SIG-M5 treated with dmso at 0.1 percent for 504 hours (cell line): ENCODE results near the gene SMIM31.

Experiments
- DNase-seq: peaks from one replicate; lab custom pipeline; 2025; ENCODE audit not compliant: unreplicated experiment; lab: John Stamatoyannopoulos, UW

SMIM31 gene

DNA sequence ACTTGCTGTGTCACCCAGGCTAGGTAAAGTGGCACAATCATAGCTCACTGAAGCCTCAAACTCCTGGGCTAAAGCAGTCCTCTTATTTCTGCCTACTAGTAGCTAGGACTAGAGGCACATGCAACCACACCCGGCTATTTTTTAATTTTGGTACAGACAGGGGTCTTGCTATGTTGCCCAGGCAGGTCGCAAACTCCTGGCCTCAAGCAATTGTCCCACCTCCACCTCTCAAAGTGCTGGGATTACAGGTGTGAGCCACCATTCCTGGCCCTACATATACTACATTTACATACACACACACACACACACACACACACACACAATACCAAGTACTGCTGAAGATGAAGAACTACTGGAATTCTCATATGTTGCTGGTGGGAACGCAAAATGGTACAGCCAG, 26.9 kb downstream of the SMIM31 start:
- no peak for DNase-seq

DNA sequence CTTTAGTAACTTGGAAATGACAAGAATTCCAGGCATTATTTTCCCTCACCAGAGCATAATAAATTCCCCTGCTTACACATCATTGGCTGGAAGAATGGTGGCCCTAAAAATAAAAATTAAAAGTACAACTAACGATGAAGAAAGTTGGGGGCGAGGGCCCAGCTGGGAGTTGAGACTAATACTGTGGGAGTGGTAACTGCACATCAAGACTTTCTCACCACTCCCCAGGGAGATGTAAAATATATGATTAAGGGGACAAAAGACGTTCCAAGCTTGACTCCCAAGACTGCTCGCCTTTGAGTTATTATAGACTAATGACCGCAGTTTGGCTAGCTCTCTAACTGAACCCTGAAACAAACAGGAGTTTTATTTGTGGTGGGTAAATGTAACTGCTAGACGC, 30.0 kb downstream of the SMIM31 start:
- no peak for DNase-seq

DNA sequence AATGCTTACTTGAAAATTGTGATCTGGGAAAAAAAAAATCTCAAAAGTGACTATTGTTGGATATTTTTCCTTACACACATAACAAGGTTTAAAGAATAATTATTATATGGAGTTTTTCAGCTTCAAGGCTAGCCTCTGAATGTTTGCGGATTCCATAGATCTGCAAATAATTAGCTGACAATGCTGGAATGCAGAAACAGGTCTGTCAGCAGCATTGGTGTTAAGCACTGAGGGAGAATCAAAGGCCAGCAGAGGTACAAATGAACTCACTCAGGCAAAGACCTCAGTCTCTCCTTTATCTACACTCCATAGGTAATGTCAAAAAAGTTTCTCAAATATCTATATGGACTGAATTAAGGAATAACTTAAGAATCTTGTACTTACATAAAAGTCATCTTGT, 35.1 kb downstream of the SMIM31 start:
- DNase-seq, result no peak

DNA sequence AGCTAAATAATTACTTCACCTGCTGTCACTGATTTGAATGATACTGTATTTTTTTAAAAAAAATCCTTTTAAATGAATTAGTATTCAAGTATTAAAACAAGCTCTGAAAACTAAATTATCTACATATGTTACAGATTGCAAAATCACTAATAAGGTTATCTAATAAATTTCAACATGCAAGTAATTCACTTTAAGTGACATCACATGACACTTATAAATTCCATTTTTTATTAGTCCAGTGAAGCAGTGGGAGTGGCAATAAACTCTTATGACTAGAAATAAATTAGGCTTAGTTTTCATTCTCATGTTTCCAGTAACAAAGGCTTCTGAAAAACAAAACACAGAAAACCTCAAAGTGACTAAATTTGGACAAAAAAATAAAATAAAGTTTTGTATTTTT, 36.3 kb downstream of the SMIM31 start:
- DNase-seq, result no peak

DNA sequence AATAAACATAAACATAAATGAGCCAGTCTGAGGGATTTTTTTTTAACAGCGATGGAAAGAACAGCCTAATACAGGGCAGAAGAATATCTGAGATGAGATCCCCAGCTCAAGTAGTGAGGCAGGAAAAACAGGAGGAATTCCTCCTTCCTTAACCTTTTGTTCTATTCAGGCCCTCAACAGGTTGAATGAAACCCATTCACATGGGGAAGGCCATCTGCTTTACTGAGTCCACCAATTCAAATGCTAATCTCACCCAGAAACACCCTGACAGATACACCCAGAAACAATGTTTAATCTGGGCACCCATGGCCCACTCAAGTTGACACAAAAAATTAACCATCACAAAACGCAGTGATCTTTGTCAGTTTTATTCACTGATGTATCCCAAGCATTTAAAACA, 45.5 kb downstream of the SMIM31 start:
- no peak for DNase-seq

DNA sequence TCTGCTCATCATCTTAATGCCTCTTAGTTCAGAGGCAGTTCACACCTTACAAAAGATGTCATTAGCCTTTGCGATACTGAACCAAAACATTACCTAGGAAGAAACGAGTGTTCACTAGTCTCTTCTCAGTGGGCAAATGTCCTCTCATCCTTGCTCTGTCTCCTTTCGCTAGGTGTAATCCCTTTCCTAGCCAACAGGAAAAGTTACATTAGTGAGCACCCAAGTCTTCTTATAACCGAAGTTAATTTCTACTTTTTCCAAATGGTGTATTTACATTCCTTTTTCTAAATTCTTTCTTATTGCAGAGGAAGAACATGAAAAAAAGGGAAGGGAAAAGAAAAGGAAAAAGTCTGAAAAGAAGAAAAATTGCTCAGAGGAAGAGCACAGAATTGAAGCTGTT, 46.9 kb downstream of the SMIM31 start:
- no peak for DNase-seq

DNA sequence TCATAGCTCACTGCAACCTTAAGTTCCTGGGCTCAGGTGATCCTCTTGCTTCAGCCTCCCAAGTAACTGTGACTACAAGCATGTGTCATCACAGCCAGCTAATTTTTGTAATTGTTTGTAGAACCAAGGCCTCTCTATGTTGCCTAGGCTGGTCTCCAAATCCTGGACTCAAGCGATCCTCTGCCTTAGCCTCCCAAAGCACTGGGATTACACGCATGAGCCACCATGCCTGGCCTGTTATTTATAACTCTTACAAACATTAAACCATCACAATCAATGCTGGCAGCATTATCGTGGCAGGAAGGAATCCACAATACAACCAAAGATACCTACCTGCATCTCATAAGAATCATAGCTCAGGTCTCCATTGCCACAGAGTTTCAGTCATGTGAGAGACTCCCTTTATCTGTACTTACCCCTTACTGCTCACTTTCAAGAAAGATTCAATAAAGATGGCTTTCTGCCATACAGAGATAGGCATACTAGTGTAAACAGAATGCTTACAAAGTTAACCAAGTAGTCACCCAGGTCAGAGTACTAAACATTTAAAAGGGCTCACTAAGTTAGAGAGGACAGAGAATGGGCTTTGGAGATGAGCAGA, 48.5 kb downstream of the SMIM31 start:
- DNase-seq, result no peak

DNA sequence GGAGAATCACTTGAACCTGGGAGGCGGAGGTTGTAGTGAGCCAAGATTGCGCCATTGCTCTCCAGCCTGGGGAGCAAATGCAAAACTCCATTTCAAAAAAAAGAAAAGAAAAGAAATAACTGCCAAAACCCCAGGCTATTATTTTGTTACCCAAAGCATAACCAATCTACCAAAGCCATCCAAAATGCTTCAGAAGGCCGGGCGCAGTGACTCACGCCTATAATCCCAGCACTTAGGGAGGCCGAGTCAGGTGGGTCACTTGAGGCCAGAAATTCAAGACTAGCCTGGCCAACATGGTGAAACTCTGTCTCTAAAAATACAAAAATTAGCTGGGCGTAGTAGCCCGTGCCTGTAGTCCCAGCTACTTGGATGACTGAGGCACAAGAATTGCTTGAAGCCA, 49.8 kb downstream of the SMIM31 start:
- no peak for DNase-seq

DNA sequence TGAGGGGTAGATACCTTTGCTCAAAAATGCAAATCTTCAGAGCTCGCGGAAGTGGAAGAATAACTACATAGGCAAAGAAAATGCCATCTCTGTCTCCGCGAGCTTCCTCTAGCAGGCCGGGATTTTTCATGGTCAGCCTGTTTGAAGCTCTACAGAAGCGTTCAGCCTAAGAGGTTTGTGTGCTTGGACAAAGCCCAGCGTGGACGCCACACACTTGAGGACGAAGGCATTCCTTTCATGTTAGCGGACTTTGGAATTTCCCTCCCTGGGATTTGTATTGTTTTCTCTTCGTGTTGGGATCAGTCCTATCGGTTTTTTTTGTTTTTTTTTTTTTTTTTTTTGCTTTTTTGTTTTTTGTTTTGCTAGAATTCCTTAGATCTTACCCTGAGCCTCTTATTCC, 53.7 kb downstream of the SMIM31 start:
- DNase-seq, result no peak

DNA sequence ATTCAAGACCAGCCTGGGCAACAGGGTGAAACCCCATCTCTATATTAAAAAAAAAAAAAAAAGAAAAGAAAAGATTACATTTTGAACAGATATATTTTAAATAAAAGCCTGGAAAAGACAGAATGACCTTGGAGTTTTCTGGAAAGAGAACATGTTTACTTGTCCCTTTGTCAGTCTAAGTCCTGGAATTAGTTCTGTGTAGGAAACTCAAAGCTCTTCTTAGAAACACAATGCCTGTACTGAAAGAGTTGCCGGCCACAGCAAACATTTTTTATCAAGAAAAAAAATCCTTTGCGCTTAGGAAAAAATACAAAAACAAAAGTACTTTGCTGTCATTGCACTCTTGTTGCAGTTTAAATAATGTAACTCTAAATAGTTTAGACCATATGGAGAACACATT, 59.6 kb downstream of the SMIM31 start:
- no peak for DNase-seq

DNA sequence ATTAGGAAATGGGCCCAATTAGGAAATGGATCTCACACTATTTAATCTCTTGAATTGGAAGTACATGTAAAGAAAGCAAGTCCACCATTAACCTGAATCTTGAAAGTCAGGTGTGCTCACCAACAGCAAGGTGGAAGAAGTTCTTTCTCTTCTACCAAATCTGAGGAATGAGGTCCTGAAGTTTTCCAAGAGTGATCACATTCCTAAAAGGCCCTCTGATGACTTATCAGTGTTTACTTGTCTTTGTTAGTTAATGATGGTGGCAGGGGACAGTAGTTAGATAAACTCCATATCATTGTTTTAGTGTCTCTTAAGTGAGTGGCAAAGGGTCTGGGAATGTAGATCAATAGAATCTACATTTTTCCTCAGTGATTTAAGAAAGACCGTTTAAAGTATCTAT, 61.8 kb downstream of the SMIM31 start:
- DNase-seq, result no peak

DNA sequence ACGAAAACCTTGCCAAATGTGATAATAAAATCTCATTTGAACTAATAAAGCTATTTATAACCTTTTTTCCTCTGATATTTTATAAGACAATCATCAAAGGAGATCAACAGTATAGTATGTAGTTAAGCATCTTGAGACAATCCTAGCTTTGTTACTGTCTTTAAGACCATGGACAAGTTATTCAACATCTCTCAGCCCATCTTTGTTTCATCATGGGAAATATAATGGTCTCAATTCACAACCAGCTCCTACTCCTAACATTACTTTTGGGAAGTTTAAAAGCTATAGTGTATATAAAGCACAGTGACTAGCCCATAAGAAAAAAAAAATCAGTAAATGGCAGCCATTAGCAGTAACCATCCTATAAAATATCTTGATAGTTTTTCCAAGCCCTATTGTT, 65.4 kb downstream of the SMIM31 start:
- no peak for DNase-seq

DNA sequence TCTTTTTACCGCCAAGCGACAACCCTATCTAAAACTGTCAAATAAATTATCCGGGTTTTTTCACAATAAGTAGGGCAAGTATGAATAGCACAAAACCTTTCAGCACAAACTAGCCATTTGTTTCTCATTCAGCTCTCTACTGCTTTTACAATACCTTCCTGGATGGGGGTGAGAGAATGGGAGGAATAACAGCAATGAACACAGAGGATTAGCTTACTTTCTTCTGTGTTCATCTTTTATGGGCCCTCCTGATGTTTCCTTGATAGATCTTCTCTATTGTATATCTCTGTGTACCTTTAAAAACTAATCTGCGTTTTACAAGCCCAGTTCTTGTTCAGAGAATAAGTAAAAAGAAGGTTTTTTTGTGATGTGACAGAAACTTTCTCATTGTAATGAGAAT, 67.8 kb downstream of the SMIM31 start:
- DNase-seq, result no peak

DNA sequence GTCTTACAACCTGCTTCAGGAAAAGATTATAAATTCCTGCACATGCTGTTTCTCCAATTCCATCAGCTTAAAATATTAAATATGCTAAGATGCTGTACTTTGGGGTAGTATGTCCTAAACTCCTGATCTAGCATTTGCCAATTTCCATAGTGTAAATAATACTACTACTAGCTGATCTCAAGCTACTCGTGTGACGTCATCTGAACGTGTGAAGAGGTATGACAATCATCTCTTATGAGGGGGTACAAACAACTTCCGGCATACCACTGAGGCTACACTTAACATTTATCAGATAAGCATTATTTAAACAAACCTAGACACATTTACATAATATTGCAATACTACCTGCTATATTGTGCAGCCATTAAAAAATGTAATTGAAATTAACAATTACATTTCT, 70.7 kb downstream of the SMIM31 start:
- no peak for DNase-seq

DNA sequence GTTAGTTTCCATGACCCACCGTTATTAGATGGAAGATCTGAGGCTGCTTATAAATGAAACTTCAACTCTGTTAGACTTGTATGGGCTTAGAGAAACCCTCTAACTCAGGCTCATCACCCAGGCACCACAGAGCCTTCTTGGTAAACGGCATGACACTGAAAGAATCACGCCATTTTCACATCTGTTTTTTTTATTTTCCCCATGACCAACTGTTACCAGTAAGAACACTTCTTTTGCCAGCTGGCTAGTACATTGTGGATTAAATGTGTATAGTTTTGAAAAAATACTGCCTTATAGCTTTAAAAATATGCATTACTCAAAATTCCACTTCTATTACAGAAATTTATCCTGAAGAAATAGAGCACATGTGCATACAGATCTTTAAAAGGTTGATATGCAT, 75.0 kb downstream of the SMIM31 start:
- DNase-seq, result no peak

DNA sequence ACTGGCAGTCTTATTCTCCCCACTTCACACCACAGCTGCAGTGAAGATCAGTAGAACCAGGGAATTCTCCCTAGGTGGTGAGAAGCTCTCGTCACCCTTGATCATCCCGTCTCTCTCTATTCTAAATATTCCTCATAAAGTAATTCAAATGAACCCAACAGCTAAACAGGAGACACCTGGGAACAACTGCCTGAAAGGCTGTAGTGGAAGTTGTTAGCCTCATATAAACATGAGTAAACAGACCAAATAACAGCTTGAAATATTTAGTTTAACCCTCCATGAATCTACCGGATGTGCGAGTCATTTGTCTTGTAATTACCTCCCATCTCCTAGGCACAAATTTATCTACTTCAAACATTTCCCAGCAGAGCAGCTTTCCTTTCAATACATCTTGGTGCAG, 92.6 kb downstream of the SMIM31 start:
- DNase-seq, result no peak

DNA sequence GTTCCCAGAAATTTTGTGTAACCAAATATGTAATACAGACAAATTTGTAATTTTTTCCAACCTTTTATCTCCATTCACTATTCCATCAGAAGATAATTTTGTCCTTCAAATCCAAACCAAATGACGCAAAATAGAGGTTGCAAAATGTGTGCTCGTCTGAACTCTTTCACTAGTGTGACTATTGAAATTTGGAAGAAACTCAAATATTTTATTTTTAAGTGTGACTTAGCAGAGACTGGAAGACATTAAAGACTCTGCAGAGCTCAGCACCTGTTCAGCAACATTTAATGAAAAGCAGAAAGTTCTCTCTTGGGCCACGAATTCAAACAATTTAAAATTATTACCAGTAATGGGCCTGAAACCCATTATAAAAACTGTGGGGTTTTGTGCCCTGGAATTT, 93.1 kb downstream of the SMIM31 start:
- DNase-seq, result no peak

DNA sequence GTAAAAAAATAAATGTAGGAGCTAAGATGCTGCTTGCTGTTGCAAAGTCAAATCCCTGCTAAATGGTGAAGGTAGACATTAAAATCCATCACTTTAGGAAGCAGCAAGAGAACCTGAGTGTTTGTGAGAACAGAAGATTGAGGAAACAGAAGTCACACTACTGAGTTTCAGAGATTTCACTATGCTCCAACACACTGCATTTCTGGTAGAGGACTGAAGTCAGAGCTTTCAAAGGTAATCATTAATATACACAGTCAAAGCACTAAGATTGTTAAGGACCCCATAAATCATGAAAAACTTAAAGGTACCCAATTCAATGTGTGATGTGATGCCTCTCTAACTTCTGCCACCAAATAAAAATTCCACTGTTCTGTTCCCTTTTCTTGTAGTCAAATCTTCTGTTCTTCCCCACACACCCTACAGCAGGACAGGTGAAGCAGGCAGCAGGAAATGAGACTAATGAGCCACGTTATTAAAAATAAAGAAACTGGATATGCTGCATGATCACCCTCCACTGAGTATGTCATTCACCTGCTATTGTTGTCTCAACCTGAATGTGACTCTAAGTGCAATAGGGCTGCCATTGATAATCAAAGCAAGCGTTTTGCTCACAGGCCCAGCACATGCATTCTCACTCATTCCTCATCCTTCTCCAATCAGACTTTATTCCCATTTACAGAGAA, 94.2 kb downstream of the SMIM31 start:
- no peak for DNase-seq
